Panc1 (cell line): Measurements from ENCODE around the gene ABLIM2. TPM values are rescaled to one million over a fixed set of nuclear protein-coding genes. Genes with fewer than 3 reads are reported as not detected.

ENCODE experiments used
- ATAC-seq: fragments of 200-7000 bp; cut with Tn5 transposase; 2 replicates; pipeline ENCODE4 v1.9.1; 2020; ENCODE audit warnings: mild to moderate bottlenecking, moderate library complexity
- BruUV-seq: library from RNA; stranded (reverse); fragments of 400-500 nt; replicated peaks from 2 replicates; lab custom pipeline; 2021; lab: Mats Ljungman, UMichigan
- CTCF ChIA-PET: fragments of 300-600 bp; sonication (Branson Sonifier 250); formaldehyde crosslinking; loops from one replicate; lab custom pipeline; 2022; ENCODE audit warnings: antibody characterized with exemption; lab: Charles Lee
- POLR2A ChIA-PET: fragments of 300-600 bp; sonication (Branson Sonifier 250); formaldehyde crosslinking; loops from one replicate; lab custom pipeline; 2022; ENCODE audit warnings: antibody characterized with exemption; lab: Charles Lee
- DNase-seq: peaks from one replicate; pipeline ENCODE4 v3.0.0-alpha.2; 2010; ENCODE audit warnings: low read depth, low spot score
- H3K27ac ChIP-seq: 2 replicates; pipeline ENCODE4 v1.5.1; 2011; ENCODE audit warnings: mild to moderate bottlenecking, low read length, inconsistent platforms
- H3K27me3 ChIP-seq: fragments of 200-500 bp; sonication (Bioruptor generic); 2 replicates; pipeline ENCODE4 v1.6.0; 2014; ENCODE audit warnings: low read length, inconsistent platforms; ENCODE audit not compliant: control insufficient read depth, insufficient read depth
- H3K36me3 ChIP-seq: fragments of 200-500 bp; sonication (Bioruptor generic); 2 replicates; pipeline ENCODE4 v1.5.1; 2014; ENCODE audit warnings: inconsistent platforms, mild to moderate bottlenecking, low read length, moderate library complexity; ENCODE audit not compliant: control insufficient read depth, insufficient read depth
- H3K4me1 ChIP-seq: 2 replicates; pipeline ENCODE4 v1.5.1; 2011; ENCODE audit warnings: inconsistent platforms, mild to moderate bottlenecking, low read length, moderate library complexity; ENCODE audit not compliant: control insufficient read depth, insufficient read depth
- H3K4me3 ChIP-seq, 2 experiments: 2 replicates each; pipeline ENCODE4 v1.5.1; 2011 to 2012; ENCODE audit warnings: low read depth in 2 of 2, low read length in 2 of 2, mild to moderate bottlenecking in 2 of 2, inconsistent platforms in 1 of 2, moderate library complexity in 1 of 2
- H3K9me3 ChIP-seq: fragments of 200-500 bp; sonication (Bioruptor generic); 2 replicates; pipeline ENCODE4 v1.5.1; 2014; ENCODE audit warnings: low read depth, mild to moderate bottlenecking, inconsistent platforms, low read length, moderate library complexity; ENCODE audit not compliant: control insufficient read depth, insufficient read depth
- POLR2AphosphoS5 ChIP-seq: IDR thresholded peaks from 2 replicates; pipeline ENCODE4 v1.6.1; 2012; ENCODE audit warnings: mild to moderate bottlenecking, low read depth, low read length, moderate library complexity
- SIN3A ChIP-seq: IDR thresholded peaks from 2 replicates; pipeline ENCODE4 v1.6.1; 2012; ENCODE audit warnings: low read depth, mild to moderate bottlenecking, low read length, moderate library complexity, borderline replicate concordance; ENCODE audit not compliant: insufficient read depth
- TCF7L2 ChIP-seq: IDR thresholded peaks from 2 replicates; pipeline ENCODE4 v1.6.1; 2011; ENCODE audit warnings: mild to moderate bottlenecking, low read depth, low read length, inconsistent platforms
- in situ Hi-C: cut with HindIII; loops from 2 replicates; pipeline ENCODE4 v1.10.0; 2016; ENCODE audit warnings: low sequenced_read_pairs, low pct_unique_long_range_greater_than_20kb
- intact Hi-C: fragments of 100-400 bp; cut with micrococcal nuclease; formaldehyde crosslinking; loops from one replicate; pipeline ENCODE4 v1.10.0; 2022; ENCODE audit not compliant: unreplicated experiment
- total RNA-seq: library from RNA; stranded (reverse); gene quantifications from one replicate; pipeline ENCODE4 v1.2.1, GENCODE V29; 2021; ENCODE audit not compliant: unreplicated experiment
- TF ChIP-seq, protein P1 (sequence below): fragments of 450-650 bp; IDR thresholded peaks from 2 replicates; pipeline ENCODE4 v1.5.1; 2017; ENCODE audit warnings: mild to moderate bottlenecking
- TF ChIP-seq, protein P2 (sequence below), 2 experiments: IDR thresholded peaks; 2 replicates each; pipeline ENCODE4 v1.6.1; 2011 to 2012; ENCODE audit warnings: low read depth in 2 of 2, control low read depth in 1 of 2, low read length in 1 of 2, mild to moderate bottlenecking in 1 of 2, moderate library complexity in 1 of 2; ENCODE audit not compliant: insufficient read depth in 1 of 2

ABLIM2 gene
- total RNA-seq, 1 experiment from 2014 or later: 0.64 TPM

DNA sequence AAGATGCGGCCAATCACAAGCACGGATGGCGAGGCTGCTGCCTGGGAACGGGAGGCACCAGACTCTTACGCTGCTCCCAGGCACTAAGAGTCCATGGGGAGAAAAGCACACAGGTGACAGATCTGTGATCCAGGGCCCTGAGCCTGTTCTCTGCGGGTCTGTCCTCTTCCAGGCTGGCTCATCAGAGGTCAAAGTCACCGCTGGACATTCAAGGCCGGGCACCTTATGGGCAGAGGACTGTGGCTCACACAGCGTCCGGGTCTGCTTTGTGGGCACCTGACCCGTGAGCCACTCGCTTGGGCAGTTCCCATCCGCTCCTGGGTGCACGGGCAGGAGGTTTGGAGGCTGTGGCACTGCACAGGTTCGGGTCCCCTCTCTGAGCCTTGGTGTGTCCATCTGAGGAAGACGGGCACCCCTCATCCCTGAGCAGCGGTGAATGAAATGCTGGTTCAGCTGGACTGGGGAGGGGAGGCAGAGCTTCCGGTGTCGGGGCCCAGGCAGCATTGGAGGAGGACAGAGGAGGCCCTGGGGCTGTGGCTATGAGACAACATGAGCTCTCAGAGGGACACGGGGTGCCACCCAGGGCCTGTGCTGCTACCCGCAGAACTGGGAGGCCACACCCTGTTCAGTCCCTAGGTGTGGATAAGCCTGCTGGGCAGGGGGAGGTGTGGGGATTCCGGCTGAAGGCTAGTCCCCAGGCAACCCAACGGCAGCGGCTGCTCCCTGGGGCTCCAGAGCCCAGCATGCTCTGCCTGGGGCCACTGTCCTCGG lies 157.7 kb downstream of the ABLIM2 start:
- POLR2A ChIA-PET: no interaction called here
- in situ Hi-C loops: no loop called here

DNA sequence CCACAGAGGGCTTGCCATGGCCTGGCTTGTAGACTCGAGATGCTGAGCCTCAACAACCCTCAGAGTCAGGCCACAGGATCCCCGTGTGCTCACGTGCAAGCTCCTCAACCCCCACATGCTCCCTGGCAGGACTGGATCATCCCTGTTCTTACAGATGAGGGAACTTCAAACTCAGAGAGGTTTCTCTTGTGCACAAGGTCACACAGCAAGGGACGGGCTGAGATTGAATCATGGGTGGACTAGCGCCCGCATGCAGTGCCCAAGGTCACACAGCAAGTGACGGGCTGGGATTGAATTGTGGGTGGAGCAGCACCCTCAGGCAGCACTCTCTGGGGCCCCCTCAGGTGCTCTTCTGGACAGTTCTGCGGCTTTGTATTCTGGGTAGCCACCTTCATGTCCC lies 158.4 kb downstream of the ABLIM2 start:
- CTCF ChIA-PET: no interaction called here
- Histone ChIP-seq H3K27ac (no peak overlapping the region), H3K4me3 (no peak overlapping the region), H3K9me3 (no peaks in the 10 kb centered on the region), H3K27me3 (no peaks in the 10 kb centered on the region), H3K4me1 (no peaks in the 10 kb centered on the region), H3K36me3 (no peaks in the 10 kb centered on the region)
- POLR2A ChIA-PET: no interaction called here
- TF ChIP-seq, protein P1, sequence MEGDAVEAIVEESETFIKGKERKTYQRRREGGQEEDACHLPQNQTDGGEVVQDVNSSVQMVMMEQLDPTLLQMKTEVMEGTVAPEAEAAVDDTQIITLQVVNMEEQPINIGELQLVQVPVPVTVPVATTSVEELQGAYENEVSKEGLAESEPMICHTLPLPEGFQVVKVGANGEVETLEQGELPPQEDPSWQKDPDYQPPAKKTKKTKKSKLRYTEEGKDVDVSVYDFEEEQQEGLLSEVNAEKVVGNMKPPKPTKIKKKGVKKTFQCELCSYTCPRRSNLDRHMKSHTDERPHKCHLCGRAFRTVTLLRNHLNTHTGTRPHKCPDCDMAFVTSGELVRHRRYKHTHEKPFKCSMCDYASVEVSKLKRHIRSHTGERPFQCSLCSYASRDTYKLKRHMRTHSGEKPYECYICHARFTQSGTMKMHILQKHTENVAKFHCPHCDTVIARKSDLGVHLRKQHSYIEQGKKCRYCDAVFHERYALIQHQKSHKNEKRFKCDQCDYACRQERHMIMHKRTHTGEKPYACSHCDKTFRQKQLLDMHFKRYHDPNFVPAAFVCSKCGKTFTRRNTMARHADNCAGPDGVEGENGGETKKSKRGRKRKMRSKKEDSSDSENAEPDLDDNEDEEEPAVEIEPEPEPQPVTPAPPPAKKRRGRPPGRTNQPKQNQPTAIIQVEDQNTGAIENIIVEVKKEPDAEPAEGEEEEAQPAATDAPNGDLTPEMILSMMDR: no peak
- TF ChIP-seq TCF7L2 (no peak), SIN3A (no peak), POLR2AphosphoS5 (no peak)
- TF ChIP-seq, protein P2, sequence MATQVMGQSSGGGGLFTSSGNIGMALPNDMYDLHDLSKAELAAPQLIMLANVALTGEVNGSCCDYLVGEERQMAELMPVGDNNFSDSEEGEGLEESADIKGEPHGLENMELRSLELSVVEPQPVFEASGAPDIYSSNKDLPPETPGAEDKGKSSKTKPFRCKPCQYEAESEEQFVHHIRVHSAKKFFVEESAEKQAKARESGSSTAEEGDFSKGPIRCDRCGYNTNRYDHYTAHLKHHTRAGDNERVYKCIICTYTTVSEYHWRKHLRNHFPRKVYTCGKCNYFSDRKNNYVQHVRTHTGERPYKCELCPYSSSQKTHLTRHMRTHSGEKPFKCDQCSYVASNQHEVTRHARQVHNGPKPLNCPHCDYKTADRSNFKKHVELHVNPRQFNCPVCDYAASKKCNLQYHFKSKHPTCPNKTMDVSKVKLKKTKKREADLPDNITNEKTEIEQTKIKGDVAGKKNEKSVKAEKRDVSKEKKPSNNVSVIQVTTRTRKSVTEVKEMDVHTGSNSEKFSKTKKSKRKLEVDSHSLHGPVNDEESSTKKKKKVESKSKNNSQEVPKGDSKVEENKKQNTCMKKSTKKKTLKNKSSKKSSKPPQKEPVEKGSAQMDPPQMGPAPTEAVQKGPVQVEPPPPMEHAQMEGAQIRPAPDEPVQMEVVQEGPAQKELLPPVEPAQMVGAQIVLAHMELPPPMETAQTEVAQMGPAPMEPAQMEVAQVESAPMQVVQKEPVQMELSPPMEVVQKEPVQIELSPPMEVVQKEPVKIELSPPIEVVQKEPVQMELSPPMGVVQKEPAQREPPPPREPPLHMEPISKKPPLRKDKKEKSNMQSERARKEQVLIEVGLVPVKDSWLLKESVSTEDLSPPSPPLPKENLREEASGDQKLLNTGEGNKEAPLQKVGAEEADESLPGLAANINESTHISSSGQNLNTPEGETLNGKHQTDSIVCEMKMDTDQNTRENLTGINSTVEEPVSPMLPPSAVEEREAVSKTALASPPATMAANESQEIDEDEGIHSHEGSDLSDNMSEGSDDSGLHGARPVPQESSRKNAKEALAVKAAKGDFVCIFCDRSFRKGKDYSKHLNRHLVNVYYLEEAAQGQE (IDR thresholded peaks at IDR 0.05; ENCODE audit: insufficient read depth in 1 of 2, low read depth in 2 of 2, low read length in 1 of 2): no peak
- no TSS peak for BruUV-seq
- in situ Hi-C loops: no loop called here
- ATAC-seq (no peak), DNase-seq (no peak)
- intact Hi-C loops: no loop called here

More for the DNA sequence above, 157.7 kb downstream of the ABLIM2 start:
- TF ChIP-seq SIN3A: no peak
- TF ChIP-seq, protein P1: no peak
- TF ChIP-seq, protein P2 (IDR thresholded peaks at IDR 0.05; ENCODE audit: insufficient read depth in 1 of 2, low read depth in 2 of 2, low read length in 1 of 2): no peak
- H3K36me3 ChIP-seq: no peaks in the 10 kb centered on the region
- no peak overlapping the region for H3K27ac ChIP-seq
- H3K27me3 ChIP-seq: no peaks in the 10 kb centered on the region
- no TSS peak for BruUV-seq
- CTCF ChIA-PET: no interaction called here
- H3K4me3 ChIP-seq: no peak overlapping the region
- DNase-seq (no peak), ATAC-seq (no peak)
- intact Hi-C loops: no loop called here
- H3K9me3 ChIP-seq: no peaks in the 10 kb centered on the region
- no peaks in the 10 kb centered on the region for H3K4me1 ChIP-seq
